ENCODE measurements around the gene PLXNC1.

GRCh38 chr12:94190623-94191022 lies 42.2 kb downstream of the PLXNC1 start:
- TF ChIP-seq, protein P1, sequence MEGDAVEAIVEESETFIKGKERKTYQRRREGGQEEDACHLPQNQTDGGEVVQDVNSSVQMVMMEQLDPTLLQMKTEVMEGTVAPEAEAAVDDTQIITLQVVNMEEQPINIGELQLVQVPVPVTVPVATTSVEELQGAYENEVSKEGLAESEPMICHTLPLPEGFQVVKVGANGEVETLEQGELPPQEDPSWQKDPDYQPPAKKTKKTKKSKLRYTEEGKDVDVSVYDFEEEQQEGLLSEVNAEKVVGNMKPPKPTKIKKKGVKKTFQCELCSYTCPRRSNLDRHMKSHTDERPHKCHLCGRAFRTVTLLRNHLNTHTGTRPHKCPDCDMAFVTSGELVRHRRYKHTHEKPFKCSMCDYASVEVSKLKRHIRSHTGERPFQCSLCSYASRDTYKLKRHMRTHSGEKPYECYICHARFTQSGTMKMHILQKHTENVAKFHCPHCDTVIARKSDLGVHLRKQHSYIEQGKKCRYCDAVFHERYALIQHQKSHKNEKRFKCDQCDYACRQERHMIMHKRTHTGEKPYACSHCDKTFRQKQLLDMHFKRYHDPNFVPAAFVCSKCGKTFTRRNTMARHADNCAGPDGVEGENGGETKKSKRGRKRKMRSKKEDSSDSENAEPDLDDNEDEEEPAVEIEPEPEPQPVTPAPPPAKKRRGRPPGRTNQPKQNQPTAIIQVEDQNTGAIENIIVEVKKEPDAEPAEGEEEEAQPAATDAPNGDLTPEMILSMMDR (IDR thresholded peaks at IDR 0.05): no peak
- TF ChIP-seq EP300 (IDR thresholded peaks at IDR 0.05): no peak
